ENCODE data around the gene PPFIBP1.

DNA sequence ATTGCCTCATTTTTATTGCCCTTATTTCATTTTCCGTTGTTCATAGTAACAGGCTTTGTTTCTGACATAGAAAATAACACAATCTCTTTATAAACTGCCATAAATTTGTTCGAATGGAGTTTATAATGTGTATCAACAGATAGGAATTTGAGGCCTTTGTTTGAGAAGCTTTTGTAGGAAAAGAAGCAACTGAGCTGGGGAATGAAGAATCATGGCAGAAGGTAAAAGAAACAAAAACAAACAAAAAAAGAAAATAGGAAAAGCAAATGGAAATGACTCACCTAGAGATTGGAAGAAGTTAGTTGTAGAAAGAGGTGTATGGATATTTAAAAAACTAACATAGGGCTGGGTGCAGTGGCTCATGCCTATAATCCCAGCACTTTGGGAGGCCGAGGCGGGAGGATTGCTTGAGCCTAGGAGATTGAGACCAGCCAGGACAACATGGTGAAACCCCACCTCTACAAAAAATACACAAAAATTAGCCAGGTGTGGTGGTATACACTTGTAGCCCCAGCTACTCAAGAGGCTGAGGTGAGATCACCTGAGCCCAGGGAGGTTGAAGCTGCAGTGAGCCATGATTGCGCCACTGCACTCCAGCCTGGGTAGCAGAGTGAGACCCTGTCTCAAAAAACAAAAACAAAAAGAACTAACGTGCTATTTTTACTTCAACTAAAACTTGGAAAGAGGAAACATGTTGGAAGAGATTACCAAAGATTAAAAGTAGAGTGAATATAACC is 171.7 kb downstream of the PPFIBP1 start:
- TF ChIP-seq, protein P1, sequence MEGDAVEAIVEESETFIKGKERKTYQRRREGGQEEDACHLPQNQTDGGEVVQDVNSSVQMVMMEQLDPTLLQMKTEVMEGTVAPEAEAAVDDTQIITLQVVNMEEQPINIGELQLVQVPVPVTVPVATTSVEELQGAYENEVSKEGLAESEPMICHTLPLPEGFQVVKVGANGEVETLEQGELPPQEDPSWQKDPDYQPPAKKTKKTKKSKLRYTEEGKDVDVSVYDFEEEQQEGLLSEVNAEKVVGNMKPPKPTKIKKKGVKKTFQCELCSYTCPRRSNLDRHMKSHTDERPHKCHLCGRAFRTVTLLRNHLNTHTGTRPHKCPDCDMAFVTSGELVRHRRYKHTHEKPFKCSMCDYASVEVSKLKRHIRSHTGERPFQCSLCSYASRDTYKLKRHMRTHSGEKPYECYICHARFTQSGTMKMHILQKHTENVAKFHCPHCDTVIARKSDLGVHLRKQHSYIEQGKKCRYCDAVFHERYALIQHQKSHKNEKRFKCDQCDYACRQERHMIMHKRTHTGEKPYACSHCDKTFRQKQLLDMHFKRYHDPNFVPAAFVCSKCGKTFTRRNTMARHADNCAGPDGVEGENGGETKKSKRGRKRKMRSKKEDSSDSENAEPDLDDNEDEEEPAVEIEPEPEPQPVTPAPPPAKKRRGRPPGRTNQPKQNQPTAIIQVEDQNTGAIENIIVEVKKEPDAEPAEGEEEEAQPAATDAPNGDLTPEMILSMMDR (IDR thresholded peaks at IDR 0.05) = no peak
- no peak for TF ChIP-seq POLR2A (IDR thresholded peaks at IDR 0.05)
